Measurements from ENCODE around the gene SNX8.

DNA sequence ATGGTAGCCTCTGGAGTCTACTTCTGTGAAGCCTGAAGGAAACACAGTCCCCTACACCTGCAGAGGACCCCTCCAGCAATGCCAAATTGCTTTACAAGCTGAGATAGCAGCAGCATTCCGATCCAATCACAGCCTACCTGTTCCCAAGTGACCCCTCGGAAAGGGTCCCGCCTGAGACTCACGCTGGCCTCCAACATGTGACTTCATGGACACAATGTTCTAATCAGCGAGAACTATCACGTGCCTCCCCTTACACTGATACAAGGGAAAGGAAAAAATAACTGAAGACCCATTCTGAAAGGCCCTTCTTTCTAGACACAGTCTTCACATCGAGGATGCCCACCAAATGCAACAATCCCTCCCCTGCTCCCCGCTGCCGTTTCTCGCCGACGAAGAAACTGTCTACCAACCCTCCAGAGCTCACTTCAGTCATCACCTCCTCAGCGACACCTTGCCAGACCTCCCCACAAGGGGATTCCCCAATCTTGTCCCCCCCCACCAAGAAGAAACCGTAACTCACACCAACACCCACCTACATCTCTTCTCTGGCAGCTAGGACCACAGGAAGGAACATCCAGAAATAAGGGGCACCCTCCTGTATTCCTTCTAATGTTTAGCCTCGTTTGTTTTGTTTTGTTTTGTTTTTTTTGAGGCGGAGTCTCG, 1.8 kb downstream of the SNX8 start:
- TF ChIP-seq, protein P1, sequence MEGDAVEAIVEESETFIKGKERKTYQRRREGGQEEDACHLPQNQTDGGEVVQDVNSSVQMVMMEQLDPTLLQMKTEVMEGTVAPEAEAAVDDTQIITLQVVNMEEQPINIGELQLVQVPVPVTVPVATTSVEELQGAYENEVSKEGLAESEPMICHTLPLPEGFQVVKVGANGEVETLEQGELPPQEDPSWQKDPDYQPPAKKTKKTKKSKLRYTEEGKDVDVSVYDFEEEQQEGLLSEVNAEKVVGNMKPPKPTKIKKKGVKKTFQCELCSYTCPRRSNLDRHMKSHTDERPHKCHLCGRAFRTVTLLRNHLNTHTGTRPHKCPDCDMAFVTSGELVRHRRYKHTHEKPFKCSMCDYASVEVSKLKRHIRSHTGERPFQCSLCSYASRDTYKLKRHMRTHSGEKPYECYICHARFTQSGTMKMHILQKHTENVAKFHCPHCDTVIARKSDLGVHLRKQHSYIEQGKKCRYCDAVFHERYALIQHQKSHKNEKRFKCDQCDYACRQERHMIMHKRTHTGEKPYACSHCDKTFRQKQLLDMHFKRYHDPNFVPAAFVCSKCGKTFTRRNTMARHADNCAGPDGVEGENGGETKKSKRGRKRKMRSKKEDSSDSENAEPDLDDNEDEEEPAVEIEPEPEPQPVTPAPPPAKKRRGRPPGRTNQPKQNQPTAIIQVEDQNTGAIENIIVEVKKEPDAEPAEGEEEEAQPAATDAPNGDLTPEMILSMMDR (IDR thresholded peaks at IDR 0.05), result no peak
- TF ChIP-seq POLR2A (IDR thresholded peaks at IDR 0.05), result no peak

All from lower leg skin (tissue), 3 donors.